Measurements from ENCODE around the gene CARS2. TPM values are rescaled to one million over a fixed set of nuclear protein-coding genes. Genes with fewer than 3 reads are reported as not detected.

The CARS2 gene
- total RNA-seq, 6 experiments from 2014 or later: 22.0 to 53.2 (median 27.3) TPM

DNA sequence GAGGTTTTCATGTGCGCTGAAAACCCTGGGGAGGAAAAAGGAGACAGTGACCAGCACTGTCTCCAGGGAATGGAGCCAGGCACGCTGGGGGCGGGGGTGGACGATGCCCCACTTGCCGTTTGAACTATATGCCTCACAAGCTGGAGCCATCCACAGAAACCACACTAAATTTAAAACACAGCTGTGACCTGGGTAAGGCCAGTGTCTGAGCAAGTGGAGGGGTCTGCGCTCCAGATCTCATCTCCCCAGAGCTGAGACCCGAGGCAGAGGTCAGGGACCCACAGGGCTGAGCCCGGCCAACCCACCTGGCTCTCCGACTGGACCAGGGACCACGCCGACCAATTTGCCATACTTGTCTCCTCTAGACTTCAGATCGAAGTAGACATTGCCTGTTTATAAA lies 23.2 kb downstream of the CARS2 start:
- Histone ChIP-seq H3K27ac (peak overlapping the region in 1 of 3 donors; percentile 91), H3K9me3 (no peaks in the 10 kb centered on the region), H3K4me1 (peaks cover 0 to 26% (median 11%) of the 10 kb centered on the region in 4 donors), H3K4me3 (no peak overlapping the region), H3K27me3 (no peaks in the 10 kb centered on the region), H3K36me3 (peaks cover 0 to 32% (median 6%) of the 10 kb centered on the region in 4 donors)
- intact Hi-C loops (cut with DNase I): loop anchor here in 1 of 2 donors (10.0 kb wide), 1 partner anchor 132 kb away; no protein-coding TSS in a partner anchor
- 92% methylated on average over 6 of the region's 12 CpGs for WGBS (ENCODE audit: insufficient coverage, low coverage, low lambda C conversion rate, missing lambda C conversion rate)
- no peak for DNase-seq
- no peak for ATAC-seq
- no peak for TF ChIP-seq POLR2A (IDR thresholded peaks at IDR 0.05)
- TF ChIP-seq, protein P1, sequence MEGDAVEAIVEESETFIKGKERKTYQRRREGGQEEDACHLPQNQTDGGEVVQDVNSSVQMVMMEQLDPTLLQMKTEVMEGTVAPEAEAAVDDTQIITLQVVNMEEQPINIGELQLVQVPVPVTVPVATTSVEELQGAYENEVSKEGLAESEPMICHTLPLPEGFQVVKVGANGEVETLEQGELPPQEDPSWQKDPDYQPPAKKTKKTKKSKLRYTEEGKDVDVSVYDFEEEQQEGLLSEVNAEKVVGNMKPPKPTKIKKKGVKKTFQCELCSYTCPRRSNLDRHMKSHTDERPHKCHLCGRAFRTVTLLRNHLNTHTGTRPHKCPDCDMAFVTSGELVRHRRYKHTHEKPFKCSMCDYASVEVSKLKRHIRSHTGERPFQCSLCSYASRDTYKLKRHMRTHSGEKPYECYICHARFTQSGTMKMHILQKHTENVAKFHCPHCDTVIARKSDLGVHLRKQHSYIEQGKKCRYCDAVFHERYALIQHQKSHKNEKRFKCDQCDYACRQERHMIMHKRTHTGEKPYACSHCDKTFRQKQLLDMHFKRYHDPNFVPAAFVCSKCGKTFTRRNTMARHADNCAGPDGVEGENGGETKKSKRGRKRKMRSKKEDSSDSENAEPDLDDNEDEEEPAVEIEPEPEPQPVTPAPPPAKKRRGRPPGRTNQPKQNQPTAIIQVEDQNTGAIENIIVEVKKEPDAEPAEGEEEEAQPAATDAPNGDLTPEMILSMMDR (IDR thresholded peaks at IDR 0.05): no peak

DNA sequence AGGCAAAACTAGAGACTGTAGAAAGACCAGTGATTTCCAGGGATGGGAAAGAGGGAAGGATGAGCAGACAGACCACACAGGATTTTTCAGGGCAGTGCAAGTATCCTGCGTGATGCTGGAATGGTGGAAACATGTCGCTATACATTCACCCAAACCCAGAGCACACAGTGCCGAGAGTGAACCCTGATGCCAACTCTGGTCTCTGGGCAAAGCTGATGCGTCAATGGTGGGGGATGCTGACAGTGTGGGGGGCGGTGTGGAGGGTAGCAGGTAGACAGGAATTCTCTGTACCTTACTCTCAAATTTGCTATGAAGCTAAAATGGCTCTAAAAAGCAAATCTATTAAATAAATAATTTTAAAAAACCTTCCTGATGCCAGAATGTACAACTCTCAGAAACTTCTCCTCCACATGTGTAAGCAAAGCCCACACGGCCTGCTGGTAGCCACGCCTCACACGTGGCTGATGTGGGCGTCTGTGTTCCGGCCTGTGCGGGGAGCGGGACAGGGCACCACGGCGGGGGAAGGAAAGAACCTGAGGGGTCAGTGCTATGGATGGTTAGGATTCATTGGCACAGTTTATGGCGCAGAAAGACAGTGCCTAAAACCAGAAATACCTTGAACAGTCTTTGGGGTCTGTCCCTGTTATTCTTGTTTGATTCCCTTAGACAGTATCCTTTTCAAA lies 23.9 kb downstream of the CARS2 start:
- WGBS (ENCODE audit: insufficient coverage, low coverage, low lambda C conversion rate, missing lambda C conversion rate): 86% methylated on average over 12 of the region's 15 CpGs
- peaks cover 0 to 26% (median 11%) of the 10 kb centered on the region in 4 donors for H3K4me1 ChIP-seq
- ATAC-seq: no peak
- no peaks in the 10 kb centered on the region for H3K9me3 ChIP-seq
- intact Hi-C loops (cut with DNase I): loop anchor here in 1 of 2 donors (10.0 kb wide), 1 partner anchor 133 kb away; no protein-coding TSS in a partner anchor
- no peak overlapping the region for H3K4me3 ChIP-seq
- DNase-seq: no peak
- no peak for TF ChIP-seq POLR2A (IDR thresholded peaks at IDR 0.05)
- TF ChIP-seq, protein P1 (IDR thresholded peaks at IDR 0.05): no peak
- no peak overlapping the region for H3K27ac ChIP-seq
- no peaks in the 10 kb centered on the region for H3K27me3 ChIP-seq
- H3K36me3 ChIP-seq: peaks cover 0 to 25% (median 6%) of the 10 kb centered on the region in 4 donors

DNA sequence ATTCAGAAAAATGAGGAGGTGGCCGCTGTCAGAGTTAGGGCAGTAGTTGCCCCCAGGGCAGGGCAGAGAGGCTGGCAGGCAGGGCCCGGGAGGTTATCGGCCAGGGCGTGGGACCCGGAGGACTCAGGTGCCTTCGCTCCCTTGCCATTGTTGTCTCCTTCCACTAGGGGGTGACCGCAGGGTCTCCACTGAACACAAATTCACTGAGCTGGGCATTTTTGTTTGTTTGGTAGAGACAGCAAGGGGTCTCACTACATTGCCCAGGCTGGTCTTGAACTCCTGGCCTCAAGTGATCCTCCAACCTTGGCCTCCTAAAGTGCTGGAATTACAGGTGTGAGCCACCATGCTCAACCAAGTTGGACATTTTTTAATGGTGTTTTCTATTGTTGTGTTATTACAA lies 25.1 kb downstream of the CARS2 start:
- H3K27me3 ChIP-seq: no peaks in the 10 kb centered on the region
- intact Hi-C loops (cut with DNase I): loop anchor here in 1 of 2 donors (10.0 kb wide), 1 partner anchor 134 kb away; no protein-coding TSS in a partner anchor
- H3K4me3 ChIP-seq: no peak overlapping the region
- 80% methylated on average over 1 of the region's 7 CpGs for WGBS (ENCODE audit: insufficient coverage, low coverage, low lambda C conversion rate, missing lambda C conversion rate)
- no peak overlapping the region for H3K27ac ChIP-seq
- peaks cover 0 to 26% (median 11%) of the 10 kb centered on the region in 4 donors for H3K4me1 ChIP-seq
- no peak for TF ChIP-seq POLR2A (IDR thresholded peaks at IDR 0.05)
- TF ChIP-seq, protein P1 (IDR thresholded peaks at IDR 0.05): peak; percentile 22 to 40 (median 35)
- no peak for DNase-seq
- H3K9me3 ChIP-seq: no peaks in the 10 kb centered on the region
- peaks cover 0 to 31% (median 6%) of the 10 kb centered on the region in 4 donors for H3K36me3 ChIP-seq
- ATAC-seq: peak in 3 of 4 donors; percentile 20 to 48 (median 27)

DNA sequence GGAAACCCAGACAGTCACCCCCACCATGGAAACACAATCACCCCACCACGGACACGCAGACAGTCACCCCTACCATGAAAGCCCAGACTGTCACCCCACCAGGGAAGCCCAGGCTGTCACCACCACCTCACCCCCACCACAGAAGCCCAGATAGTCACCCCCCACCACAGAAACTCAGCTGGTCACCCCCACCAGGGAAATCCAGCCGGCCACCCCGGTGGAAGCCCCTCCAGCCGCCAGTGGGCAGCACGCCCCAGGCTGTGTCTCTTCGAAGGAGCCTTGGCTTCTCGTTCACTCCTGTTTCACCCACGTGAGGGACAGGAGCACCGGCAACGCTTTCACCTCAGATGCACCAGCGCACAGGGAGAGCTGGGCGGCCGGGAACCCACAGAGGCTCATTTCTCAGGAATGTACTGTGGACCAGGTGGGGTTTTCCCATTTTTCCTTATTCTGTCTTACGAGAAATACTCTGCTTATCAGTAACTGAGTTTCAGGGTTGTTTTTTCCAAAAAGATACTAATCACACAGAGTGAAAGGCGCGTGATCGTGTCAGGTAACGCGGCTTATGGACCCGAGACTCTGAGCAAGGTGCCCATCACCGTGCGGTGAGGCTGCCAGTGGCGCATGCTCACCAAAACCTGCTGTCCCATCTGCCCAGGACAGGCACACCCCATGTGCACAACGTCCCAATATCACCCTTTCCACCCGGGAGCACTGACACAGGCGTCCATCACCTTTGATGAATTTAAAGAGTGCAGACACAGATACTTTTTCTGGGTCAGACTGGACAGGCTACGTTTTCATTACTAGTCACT lies 28.0 kb downstream of the CARS2 start:
- TF ChIP-seq, protein P1 (IDR thresholded peaks at IDR 0.05): no peak
- TF ChIP-seq POLR2A (IDR thresholded peaks at IDR 0.05): no peak
- Histone ChIP-seq H3K4me3 (no peak overlapping the region), H3K4me1 (peaks cover 0 to 2% (median under 1%) of the 10 kb centered on the region in 4 donors), H3K27ac (no peak overlapping the region), H3K36me3 (peaks cover 0 to 33% (median 6%) of the 10 kb centered on the region in 4 donors), H3K9me3 (no peaks in the 10 kb centered on the region), H3K27me3 (no peaks in the 10 kb centered on the region)
- 84% methylated on average over 17 of the region's 28 CpGs for WGBS (ENCODE audit: insufficient coverage, low coverage, low lambda C conversion rate, missing lambda C conversion rate)
- ATAC-seq: peak in 1 of 4 donors; percentile 18
- no peak for DNase-seq
- intact Hi-C loops (cut with DNase I): no loop called here
